Measurements from ENCODE around the gene CCNB1. TPM values are rescaled to one million over a fixed set of nuclear protein-coding genes. Genes with fewer than 3 reads are reported as not detected.
"Not testable (repeated sequence)": the region's sequence is repeated elsewhere in the genome, so short reads cannot be mapped to it uniquely, and the experiment has no call there.

The CCNB1 gene
- total RNA-seq, 6 experiments from 2014 or later = 89.8 to 199 (median 169) TPM

- DNase-seq = peak; percentile 89
- H3K4me1 Mint-ChIP-seq (ENCODE audit: low read depth) = peaks cover 29% of the 10 kb centered on the region
- no peaks in the 10 kb centered on the region; the same call in 1 of the 2 replicates for H3K36me3 Mint-ChIP-seq (ENCODE audit: low read depth)
- H3K9me3 Mint-ChIP-seq = no peaks in the 10 kb centered on the region
- peak overlapping the region; percentile 100 for H3K4me3 Mint-ChIP-seq
- H3K27ac Mint-ChIP-seq = peak overlapping the region; percentile 95
- H3K27me3 Mint-ChIP-seq (ENCODE audit: insufficient read depth) = no peaks in the 10 kb centered on the region; the same call in 1 of the 2 replicates
- peak; percentile 64 for TF ChIP-seq CTCF (IDR thresholded peaks at IDR 0.05)
These were observed 50.9 kb downstream of the CCNB1 start for GRCh38 chr5:69217548-69218526.

- H3K4me1 Mint-ChIP-seq (ENCODE audit: low read depth) = peaks cover 18% of the 10 kb centered on the region
- no peaks in the 10 kb centered on the region; the same call in 1 of the 2 replicates for H3K27me3 Mint-ChIP-seq (ENCODE audit: insufficient read depth)
- no peaks in the 10 kb centered on the region for H3K9me3 Mint-ChIP-seq
- no peak overlapping the region for H3K27ac Mint-ChIP-seq
- no peak overlapping the region for H3K4me3 Mint-ChIP-seq
- H3K36me3 Mint-ChIP-seq (ENCODE audit: low read depth) = no peaks in the 10 kb centered on the region; the same call in 1 of the 2 replicates
- no peak for DNase-seq
- TF ChIP-seq CTCF (IDR thresholded peaks at IDR 0.05) = no peak
These were observed 53.0 kb downstream of the CCNB1 start for GRCh38 chr5:69219939-69220338.

- H3K4me3 Mint-ChIP-seq; H3K27ac Mint-ChIP-seq; H3K9me3 Mint-ChIP-seq; H3K36me3 Mint-ChIP-seq (ENCODE audit: low read depth); DNase-seq; H3K27me3 Mint-ChIP-seq (ENCODE audit: insufficient read depth): not testable (repeated sequence)
- peaks cover 17% of the 10 kb centered on the region for H3K4me1 Mint-ChIP-seq (ENCODE audit: low read depth)
These were observed 53.4 kb downstream of the CCNB1 start for GRCh38 chr5:69220371-69220770.

GRCh38 chr5:69220833-69221232 lies 53.9 kb downstream of the CCNB1 start:
- H3K9me3 Mint-ChIP-seq; H3K27me3 Mint-ChIP-seq (ENCODE audit: insufficient read depth); DNase-seq; H3K4me3 Mint-ChIP-seq; H3K36me3 Mint-ChIP-seq (ENCODE audit: low read depth); H3K27ac Mint-ChIP-seq: not testable (repeated sequence)
- peaks cover 17% of the 10 kb centered on the region for H3K4me1 Mint-ChIP-seq (ENCODE audit: low read depth)

GRCh38 chr5:69224520-69224919 lies 57.6 kb downstream of the CCNB1 start:
- no peaks in the 10 kb centered on the region; the same call in 1 of the 2 replicates for H3K36me3 Mint-ChIP-seq (ENCODE audit: low read depth)
- no peaks in the 10 kb centered on the region for H3K9me3 Mint-ChIP-seq
- no peaks in the 10 kb centered on the region for H3K27me3 Mint-ChIP-seq (ENCODE audit: insufficient read depth)
- no peak overlapping the region for H3K27ac Mint-ChIP-seq
- no peak for DNase-seq
- no peaks in the 10 kb centered on the region for H3K4me1 Mint-ChIP-seq (ENCODE audit: low read depth)
- no peak for TF ChIP-seq CTCF (IDR thresholded peaks at IDR 0.05)
- H3K4me3 Mint-ChIP-seq = no peak overlapping the region

- Mint-ChIP-seq H3K4me1 (ENCODE audit: low read depth) (no peaks in the 10 kb centered on the region), H3K36me3 (ENCODE audit: low read depth) (no peaks in the 10 kb centered on the region; the same call in 1 of the 2 replicates)
These were observed 58.9 kb downstream of the CCNB1 start for GRCh38 chr5:69225860-69226259.

More at GRCh38 chr5:69225860-69226259, 58.9 kb downstream of the CCNB1 start:
- Mint-ChIP-seq H3K27ac (no peak overlapping the region), H3K27me3 (ENCODE audit: insufficient read depth) (no peaks in the 10 kb centered on the region), H3K9me3 (no peaks in the 10 kb centered on the region), H3K4me3 (no peak overlapping the region)
- no peak for TF ChIP-seq CTCF (IDR thresholded peaks at IDR 0.05)
- no peak for DNase-seq

Other genes with a start within 250 kb of the CCNB1 start
- gene SLC30A5, start 73.1 kb upstream of the CCNB1 start, total RNA-seq (2021; fragmentation: NEBNext Ultra II Directional; extraction: Animal tissue kit (Norgen Biotek cat#: 25700)) = 10 to 100 TPM; 55.9 to 80.7 (median 71.7) TPM
- gene CENPH, start 22.4 kb downstream of the CCNB1 start, total RNA-seq (2021; fragmentation: NEBNext Ultra II Directional; extraction: Animal tissue kit (Norgen Biotek cat#: 25700)) = 10 to 100 TPM; 10.7 to 21.0 (median 20.1) TPM
- 10 to 100 TPM; 46.9 to 61.0 (median 54.1) TPM for gene CDK7, start 67.7 kb downstream of the CCNB1 start, total RNA-seq (2021; fragmentation: NEBNext Ultra II Directional; extraction: Animal tissue kit (Norgen Biotek cat#: 25700))
- 1 to 10 TPM; 2.7 to 3.8 (median 3.1) TPM for gene CCDC125, start 165.7 kb downstream of the CCNB1 start, total RNA-seq (2021; fragmentation: NEBNext Ultra II Directional; extraction: Animal tissue kit (Norgen Biotek cat#: 25700))
- 10 to 100 TPM; 35.8 to 51.3 (median 43.7) TPM for gene AK6, start 202.4 kb downstream of the CCNB1 start, total RNA-seq (2021; fragmentation: NEBNext Ultra II Directional; extraction: Animal tissue kit (Norgen Biotek cat#: 25700))
- 100 to 1,000 TPM in 1 of 6 experiments, 10 to 100 TPM in 5; 81.0 to 110 (median 97.5) TPM for gene TAF9, start 202.4 kb downstream of the CCNB1 start, total RNA-seq (2021; fragmentation: NEBNext Ultra II Directional; extraction: Animal tissue kit (Norgen Biotek cat#: 25700))
- 10 to 100 TPM; 17.3 to 22.2 (median 19.1) TPM for gene RAD17, start 202.7 kb downstream of the CCNB1 start, total RNA-seq (2021; fragmentation: NEBNext Ultra II Directional; extraction: Animal tissue kit (Norgen Biotek cat#: 25700))
- under 1 TPM in 1 of 6 experiments, not detected in 5; 0.16 TPM for gene MARVELD2, start 248.0 kb downstream of the CCNB1 start, total RNA-seq (2021; fragmentation: NEBNext Ultra II Directional; extraction: Animal tissue kit (Norgen Biotek cat#: 25700))